Chondrocyte (in vitro differentiated cells): ENCODE data around the gene SRGAP1. TPM values are rescaled to one million over a fixed set of nuclear protein-coding genes. Genes with fewer than 3 reads are reported as not detected.

ENCODE experiments used
- DNase-seq: peaks from one replicate; pipeline ENCODE4 v3.0.0; 2021; ENCODE audit warnings: mixed read lengths, low spot score
- H3K27ac Mint-ChIP-seq: one replicate; pipeline ENCODE4 v1.8.0; 2021; ENCODE audit warnings: mild to moderate bottlenecking, moderate library complexity, mixed read lengths; ENCODE audit not compliant: unreplicated experiment
- H3K27me3 Mint-ChIP-seq: 2 replicates; pipeline ENCODE4 v1.8.0; 2021; ENCODE audit warnings: low read depth, mixed read lengths
- H3K36me3 Mint-ChIP-seq: 2 replicates; pipeline ENCODE4 v1.8.0; 2021; ENCODE audit warnings: low read depth, mixed read lengths
- H3K4me1 Mint-ChIP-seq: 2 replicates; pipeline ENCODE4 v1.8.0; 2021; ENCODE audit warnings: low read depth, mild to moderate bottlenecking, mixed read lengths
- H3K4me3 Mint-ChIP-seq: one replicate; pipeline ENCODE4 v1.8.0; 2021; ENCODE audit warnings: mild to moderate bottlenecking, moderate library complexity, mixed read lengths; ENCODE audit not compliant: unreplicated experiment
- H3K9me3 Mint-ChIP-seq: 2 replicates; pipeline ENCODE4 v1.8.0; 2021; ENCODE audit warnings: low read depth, mixed read lengths
- total RNA-seq: library from RNA; stranded (reverse); gene quantifications from 3 replicates; pipeline ENCODE4 v1.2.1, GENCODE V29; 2021
- TF ChIP-seq, protein P1 (sequence below): fragments of 200-600 bp; sonication (generic); IDR thresholded peaks from 2 replicates; pipeline ENCODE4 v1.5.0; 2021; ENCODE audit warnings: antibody characterized with exemption, mild to moderate bottlenecking, moderate library complexity

The SRGAP1 gene
- total RNA-seq, 1 donor from 2014 or later: 13.2 TPM

DNA sequence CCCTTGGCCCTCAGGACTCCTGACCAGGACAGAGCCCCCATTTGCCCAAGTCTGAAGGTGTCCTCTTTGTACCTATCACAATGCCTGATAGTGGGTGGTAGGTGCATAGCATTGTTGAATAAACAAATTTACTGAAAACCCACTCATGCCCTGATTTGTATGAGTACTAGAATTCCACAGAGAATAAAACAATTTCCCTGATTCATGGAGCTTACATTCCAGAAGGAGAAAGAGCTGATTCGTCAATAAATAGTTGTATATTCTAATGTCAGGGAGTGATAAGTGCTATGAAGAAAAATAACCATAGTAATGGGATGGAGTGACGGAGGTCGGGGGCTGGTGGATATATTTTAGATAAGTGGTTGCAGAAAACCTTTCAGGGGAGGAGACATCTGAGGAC lies 117.0 kb downstream of the SRGAP1 start:
- TF ChIP-seq, protein P1, sequence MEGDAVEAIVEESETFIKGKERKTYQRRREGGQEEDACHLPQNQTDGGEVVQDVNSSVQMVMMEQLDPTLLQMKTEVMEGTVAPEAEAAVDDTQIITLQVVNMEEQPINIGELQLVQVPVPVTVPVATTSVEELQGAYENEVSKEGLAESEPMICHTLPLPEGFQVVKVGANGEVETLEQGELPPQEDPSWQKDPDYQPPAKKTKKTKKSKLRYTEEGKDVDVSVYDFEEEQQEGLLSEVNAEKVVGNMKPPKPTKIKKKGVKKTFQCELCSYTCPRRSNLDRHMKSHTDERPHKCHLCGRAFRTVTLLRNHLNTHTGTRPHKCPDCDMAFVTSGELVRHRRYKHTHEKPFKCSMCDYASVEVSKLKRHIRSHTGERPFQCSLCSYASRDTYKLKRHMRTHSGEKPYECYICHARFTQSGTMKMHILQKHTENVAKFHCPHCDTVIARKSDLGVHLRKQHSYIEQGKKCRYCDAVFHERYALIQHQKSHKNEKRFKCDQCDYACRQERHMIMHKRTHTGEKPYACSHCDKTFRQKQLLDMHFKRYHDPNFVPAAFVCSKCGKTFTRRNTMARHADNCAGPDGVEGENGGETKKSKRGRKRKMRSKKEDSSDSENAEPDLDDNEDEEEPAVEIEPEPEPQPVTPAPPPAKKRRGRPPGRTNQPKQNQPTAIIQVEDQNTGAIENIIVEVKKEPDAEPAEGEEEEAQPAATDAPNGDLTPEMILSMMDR: no peak
- no peak for DNase-seq

DNA sequence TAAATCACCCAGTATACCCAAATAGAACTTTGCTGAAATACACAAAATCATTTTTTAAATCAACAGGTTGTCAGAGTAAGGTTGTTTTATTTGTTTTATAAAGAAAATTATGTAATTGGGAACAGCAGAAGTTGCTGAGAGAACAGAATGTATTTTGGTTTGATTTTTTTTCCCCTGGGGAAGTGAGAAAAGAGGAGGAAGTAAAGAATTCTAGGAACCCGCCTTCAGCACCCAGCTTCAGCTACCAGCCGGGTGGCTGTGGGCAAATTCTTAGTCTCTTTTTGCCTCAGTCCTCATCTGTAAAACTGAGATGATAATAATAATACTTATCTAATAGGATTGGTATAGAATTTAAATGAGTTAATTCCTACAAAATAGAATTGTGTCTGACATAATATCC lies 119.4 kb downstream of the SRGAP1 start:
- Mint-ChIP-seq H3K4me3 (no peak overlapping the region), H3K27me3 (no peaks in the 10 kb centered on the region), H3K9me3 (no peaks in the 10 kb centered on the region), H3K36me3 (no peaks in the 10 kb centered on the region), H3K27ac (peak overlapping the region; percentile 82), H3K4me1 (peaks cover 47% of the 10 kb centered on the region)
- no peak for DNase-seq
- TF ChIP-seq, protein P1: no peak

More for the DNA sequence above, 117.0 kb downstream of the SRGAP1 start:
- Mint-ChIP-seq H3K27ac (no peak overlapping the region), H3K9me3 (no peaks in the 10 kb centered on the region), H3K4me3 (no peak overlapping the region), H3K36me3 (peaks cover 2% of the 10 kb centered on the region), H3K4me1 (peaks cover 31% of the 10 kb centered on the region), H3K27me3 (no peaks in the 10 kb centered on the region)

DNA sequence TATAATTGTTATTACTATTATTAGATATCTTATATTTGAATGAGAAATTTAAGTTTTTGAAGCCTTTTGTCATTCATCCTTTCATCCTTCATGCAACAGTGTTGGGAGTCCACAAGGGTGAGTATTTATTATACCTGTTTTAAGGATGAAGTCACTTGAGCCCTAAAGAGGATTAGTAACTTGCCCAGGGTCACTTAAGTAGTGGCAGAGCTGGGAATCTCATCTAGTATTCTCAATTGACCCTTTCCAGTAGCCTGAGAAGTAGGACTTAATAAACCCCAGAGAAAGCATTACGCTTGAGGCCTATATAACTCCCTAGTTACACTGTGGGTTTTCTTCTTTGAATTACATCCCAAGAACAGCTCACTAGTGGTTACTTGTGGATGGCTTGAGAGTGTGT lies 119.8 kb downstream of the SRGAP1 start:
- TF ChIP-seq, protein P1: no peak
- Mint-ChIP-seq H3K4me3 (no peak overlapping the region), H3K36me3 (no peaks in the 10 kb centered on the region), H3K27me3 (no peaks in the 10 kb centered on the region), H3K4me1 (peaks cover 47% of the 10 kb centered on the region), H3K9me3 (no peaks in the 10 kb centered on the region), H3K27ac (no peak overlapping the region)
- DNase-seq: no peak

DNA sequence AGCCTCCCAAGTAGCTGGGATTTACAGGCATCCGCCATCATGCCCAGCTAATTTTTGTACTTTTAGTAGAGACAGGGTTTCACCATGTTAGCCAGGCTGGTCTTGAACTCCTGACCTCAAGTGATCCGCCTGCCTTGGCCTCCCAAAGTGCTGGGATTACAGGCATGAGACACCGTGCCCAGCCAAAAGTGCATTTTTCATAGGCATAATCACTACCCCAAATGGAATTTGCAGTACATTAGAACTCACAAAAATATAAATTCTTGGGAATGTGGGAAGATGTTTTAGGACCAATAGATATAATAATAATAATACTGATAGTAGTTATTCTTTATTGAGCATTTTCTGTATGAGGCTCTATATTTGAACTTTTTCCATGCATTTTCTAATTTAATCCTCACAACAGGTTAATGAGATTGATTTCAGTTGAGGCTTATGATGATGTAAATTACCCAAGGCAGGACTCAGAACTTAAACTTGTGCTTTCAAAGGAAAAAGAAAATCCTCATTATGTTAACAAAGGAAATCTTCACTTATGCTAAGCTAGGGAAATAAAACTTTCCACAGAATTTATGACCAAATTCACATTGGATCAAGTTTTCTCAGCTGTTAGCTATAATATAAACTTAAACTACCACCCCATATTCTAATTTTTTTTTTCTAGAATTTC lies 121.6 kb downstream of the SRGAP1 start:
- TF ChIP-seq, protein P1: no peak
- DNase-seq: no peak
- Mint-ChIP-seq H3K27ac (peak overlapping the region; percentile 8), H3K4me1 (peaks cover 47% of the 10 kb centered on the region), H3K9me3 (no peaks in the 10 kb centered on the region), H3K27me3 (no peaks in the 10 kb centered on the region), H3K4me3 (no peak overlapping the region), H3K36me3 (no peaks in the 10 kb centered on the region)

DNA sequence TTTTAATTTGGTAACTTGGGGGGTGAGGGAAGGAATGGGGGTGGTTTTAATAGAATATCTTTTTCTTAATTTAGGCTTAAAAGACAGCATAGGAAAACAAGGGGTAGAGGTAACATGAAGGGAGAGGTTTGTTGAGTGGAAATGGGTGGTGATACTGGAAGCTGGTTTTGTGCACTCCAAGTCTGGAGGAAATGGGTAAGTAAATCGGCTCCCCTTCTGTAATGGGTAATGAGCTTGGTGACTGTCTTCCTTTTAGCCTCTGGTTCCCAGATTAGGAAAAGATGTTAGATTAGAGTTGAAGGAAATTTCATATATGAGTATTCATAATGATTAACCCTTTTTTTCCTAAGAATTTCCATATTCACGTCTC lies 122.1 kb downstream of the SRGAP1 start:
- Mint-ChIP-seq H3K4me1 (peaks cover 45% of the 10 kb centered on the region), H3K4me3 (no peak overlapping the region), H3K27ac (peak overlapping the region; percentile 8), H3K27me3 (no peaks in the 10 kb centered on the region), H3K9me3 (no peaks in the 10 kb centered on the region), H3K36me3 (no peaks in the 10 kb centered on the region)
- TF ChIP-seq, protein P1: no peak
- no peak for DNase-seq
